GM21381 (cell line): Measurements from ENCODE around the gene MYZAP.

Experiments used
- ATAC-seq: cut with Tn5 transposase; IDR thresholded peaks from one replicate; pipeline ENCODE4 v1.9.1; 2021; ENCODE audit warnings: mild to moderate bottlenecking, moderate library complexity; ENCODE audit not compliant: unreplicated experiment

The MYZAP gene

GRCh38 chr15:57562196-57562769 lies 29.4 kb upstream of the MYZAP start:
- ATAC-seq: no peak

- ATAC-seq: no peak
Measured at GRCh38 chr15:57563416-57563815, 28.3 kb upstream of the MYZAP start.

GRCh38 chr15:57565311-57565710 lies 26.4 kb upstream of the MYZAP start:
- ATAC-seq: no peak

GRCh38 chr15:57566834-57567233 lies 24.9 kb upstream of the MYZAP start:
- no peak for ATAC-seq

GRCh38 chr15:57567891-57568290 lies 23.8 kb upstream of the MYZAP start:
- no peak for ATAC-seq

GRCh38 chr15:57568299-57568698 lies 23.4 kb upstream of the MYZAP start:
- no peak for ATAC-seq

- no peak for ATAC-seq
Measured at GRCh38 chr15:57570340-57570739, 21.4 kb upstream of the MYZAP start.

GRCh38 chr15:57570994-57571393 lies 20.7 kb upstream of the MYZAP start:
- no peak for ATAC-seq

- no peak for ATAC-seq
Measured at GRCh38 chr15:57571725-57572124, 20.0 kb upstream of the MYZAP start.

GRCh38 chr15:57572468-57572867 lies 19.2 kb upstream of the MYZAP start:
- ATAC-seq: no peak

- no peak for ATAC-seq
Measured at GRCh38 chr15:57573151-57573550, 18.6 kb upstream of the MYZAP start.

GRCh38 chr15:57575363-57575762 lies 16.3 kb upstream of the MYZAP start:
- no peak for ATAC-seq

GRCh38 chr15:57578288-57578900 lies 13.3 kb upstream of the MYZAP start:
- no peak for ATAC-seq

GRCh38 chr15:57580428-57580827 lies 11.3 kb upstream of the MYZAP start:
- ATAC-seq: no peak

GRCh38 chr15:57580866-57581265 lies 10.8 kb upstream of the MYZAP start:
- no peak for ATAC-seq

- ATAC-seq: no peak
Measured at GRCh38 chr15:57582090-57582489, 9.6 kb upstream of the MYZAP start.

- no peak for ATAC-seq
Measured at GRCh38 chr15:57583282-57583681, 8.4 kb upstream of the MYZAP start.

GRCh38 chr15:57583720-57584119 lies 8.0 kb upstream of the MYZAP start:
- ATAC-seq: no peak

- no peak for ATAC-seq
Measured at GRCh38 chr15:57586661-57587424, 4.9 kb upstream of the MYZAP start.

GRCh38 chr15:57589281-57589680 lies 2.4 kb upstream of the MYZAP start:
- no peak for ATAC-seq

- ATAC-seq: no peak
Measured at GRCh38 chr15:57589754-57590153, 1.9 kb upstream of the MYZAP start.

GRCh38 chr15:57591237-57591821 lies 375 bp upstream of the MYZAP start:
- ATAC-seq: no peak
